Activated T-cell treated with anti-CD3 and anti-CD28 coated beads for 48 hours (primary cell): ENCODE data around the gene ABCA10.

Source experiments
- DNase-seq: peaks from one replicate; pipeline ENCODE4 v3.0.0-alpha.2; 2020; ENCODE audit warnings: low read depth

The ABCA10 gene

GRCh38 chr17:69103557-69104233, 124.9 kb downstream of the ABCA10 start:
- no peak for DNase-seq

GRCh38 chr17:69098625-69099024, 130.0 kb downstream of the ABCA10 start:
- DNase-seq, result no peak
